ENCODE results near the gene AOPEP. TPM values are rescaled to one million over a fixed set of nuclear protein-coding genes. Genes with fewer than 3 reads are reported as not detected.

The AOPEP gene
- polyA plus RNA-seq, 1 donor from 2014 or later, result 10.0 TPM

- Histone ChIP-seq H3K4me2 (ENCODE audit: low read length) (no peak overlapping the region), H3K79me2 (replicated peaks; ENCODE audit: insufficient read depth, low read length) (no peaks in the 10 kb centered on the region), H3K27ac (ENCODE audit: low read length) (no peak overlapping the region), H3K36me3 (ENCODE audit: insufficient read depth, low read length) (no peaks in the 10 kb centered on the region), H3F3A (ENCODE audit: insufficient read depth, low read length, poor library complexity, severe bottlenecking) (no peaks in the 10 kb centered on the region), H3K9ac (ENCODE audit: low read length) (no peak overlapping the region), H3K27me3 (ENCODE audit: insufficient read depth, low read depth, low read length) (no peaks in the 10 kb centered on the region), H2AFZ (ENCODE audit: low read depth, low read length) (no peak overlapping the region), H3K4me3 (ENCODE audit: low read length) (no peak overlapping the region), H3K9me2 (ENCODE audit: insufficient read depth, low read length) (no peaks in the 10 kb centered on the region), H4K20me1 (ENCODE audit: insufficient read depth) (no peaks in the 10 kb centered on the region), H3K9me3 (ENCODE audit: low read length) (no peaks in the 10 kb centered on the region)
- TF ChIP-seq RAD21 (conservative IDR thresholded peaks at IDR 0.05) (no peak), CTCF (IDR thresholded peaks at IDR 0.05; ENCODE audit: poor library complexity, severe bottlenecking) (no peak), MXI1 (conservative IDR thresholded peaks at IDR 0.05; ENCODE audit: poor library complexity, severe bottlenecking) (no peak), REST (IDR thresholded peaks at IDR 0.05; ENCODE audit: borderline replicate concordance) (no peak), POLR2AphosphoS5 (IDR thresholded peaks at IDR 0.05) (no peak), SMC3 (conservative IDR thresholded peaks at IDR 0.05; ENCODE audit: poor library complexity) (no peak), EZH2 (IDR thresholded peaks at IDR 0.05; ENCODE audit: borderline replicate concordance, insufficient read depth, low read length, poor library complexity, severe bottlenecking) (no peak), EP300 (conservative IDR thresholded peaks at IDR 0.05; ENCODE audit: poor library complexity, severe bottlenecking) (no peak), TAF1 (IDR thresholded peaks at IDR 0.05; ENCODE audit: low read depth) (no peak)
Observed at GRCh38 chr9:94825611-94825958, 99.1 kb downstream of the AOPEP start.

GRCh38 chr9:94826044-94826443, 99.5 kb downstream of the AOPEP start:
- Histone ChIP-seq H3K9me3 (ENCODE audit: low read length) (no peaks in the 10 kb centered on the region), H2AFZ (ENCODE audit: low read depth, low read length) (no peak overlapping the region), H3K27ac (ENCODE audit: low read length) (no peak overlapping the region), H3K9me2 (ENCODE audit: insufficient read depth, low read length) (no peaks in the 10 kb centered on the region), H3K9ac (ENCODE audit: low read length) (no peak overlapping the region), H3K27me3 (ENCODE audit: insufficient read depth, low read depth, low read length) (no peaks in the 10 kb centered on the region), H3K4me3 (ENCODE audit: low read length) (no peak overlapping the region), H4K20me1 (ENCODE audit: insufficient read depth) (no peaks in the 10 kb centered on the region), H3K36me3 (ENCODE audit: insufficient read depth, low read length) (no peaks in the 10 kb centered on the region), H3K4me2 (ENCODE audit: low read length) (no peak overlapping the region), H3F3A (ENCODE audit: insufficient read depth, low read length, poor library complexity, severe bottlenecking) (no peaks in the 10 kb centered on the region), H3K79me2 (replicated peaks; ENCODE audit: insufficient read depth, low read length) (no peaks in the 10 kb centered on the region)
- no peak for TF ChIP-seq MXI1 (conservative IDR thresholded peaks at IDR 0.05; ENCODE audit: poor library complexity, severe bottlenecking)
- no peak for TF ChIP-seq POLR2AphosphoS5 (IDR thresholded peaks at IDR 0.05)
- no peak for TF ChIP-seq CTCF (IDR thresholded peaks at IDR 0.05; ENCODE audit: poor library complexity, severe bottlenecking)
- TF ChIP-seq TAF1 (IDR thresholded peaks at IDR 0.05; ENCODE audit: low read depth), result no peak
